ENCODE measurements around the gene C16orf46.

C16orf46 gene

DNA sequence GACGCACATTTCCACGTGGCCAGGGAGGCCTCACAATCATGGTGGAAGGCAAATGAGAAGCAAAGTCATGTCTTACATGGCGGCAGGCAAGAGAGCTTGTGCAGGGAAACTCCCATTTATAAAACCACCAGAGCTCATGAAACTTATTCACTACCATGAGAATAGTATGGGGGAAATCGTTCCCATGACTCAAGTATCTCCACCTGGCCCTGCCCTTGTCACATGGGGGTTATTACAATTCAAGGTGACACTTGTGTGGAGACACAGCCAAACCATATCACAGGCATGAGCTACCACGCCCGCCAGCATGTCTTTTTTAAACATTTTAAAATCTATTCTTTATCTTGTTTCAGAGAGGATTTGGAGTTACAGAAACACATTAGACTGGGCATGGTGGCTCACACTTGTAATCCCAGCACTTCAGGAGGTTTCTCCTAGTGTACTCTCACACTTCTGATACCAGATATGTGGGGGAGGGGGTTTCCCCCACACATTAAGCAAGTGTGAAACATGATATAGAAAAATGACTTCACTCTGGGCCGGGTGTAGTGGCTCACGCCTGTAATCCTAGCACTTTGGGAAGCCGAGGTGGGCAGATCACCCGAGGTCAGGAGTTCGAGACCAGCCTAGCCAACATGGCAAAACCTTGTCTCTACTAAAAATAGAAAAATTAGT, 47.0 kb downstream of the C16orf46 start:
- Histone ChIP-seq H3K9me3 (ENCODE audit: insufficient read depth, low read length) (no peaks in the 10 kb centered on the region), H3K4me2 (ENCODE audit: low read depth, low read length, poor library complexity, severe bottlenecking) (no peak overlapping the region), H3K4me3 (ENCODE audit: insufficient read depth, low read length, poor library complexity, severe bottlenecking) (no peak overlapping the region), H2AFZ (ENCODE audit: low read depth, low read length, severe bottlenecking) (no peak overlapping the region), H3K27ac (ENCODE audit: low read depth, low read length) (no peak overlapping the region), H3K36me3 (ENCODE audit: low read length) (peaks cover 25% of the 10 kb centered on the region), H3K27me3 (ENCODE audit: low read length) (no peaks in the 10 kb centered on the region), H3K79me2 (ENCODE audit: insufficient read depth, low read length) (no peaks in the 10 kb centered on the region), H3F3A (ENCODE audit: insufficient read depth) (0 out of 2 replicates have a peak, but pooled peaks cover 4% of the 10 kb centered on the region), H3K9me2 (replicated peaks; ENCODE audit: insufficient read depth, low read length) (no peaks in the 10 kb centered on the region), H4K20me1 (ENCODE audit: low read depth, low read length) (no peaks in the 10 kb centered on the region), H3K9ac (ENCODE audit: low read length) (no peak overlapping the region)
- TF ChIP-seq, protein P1, sequence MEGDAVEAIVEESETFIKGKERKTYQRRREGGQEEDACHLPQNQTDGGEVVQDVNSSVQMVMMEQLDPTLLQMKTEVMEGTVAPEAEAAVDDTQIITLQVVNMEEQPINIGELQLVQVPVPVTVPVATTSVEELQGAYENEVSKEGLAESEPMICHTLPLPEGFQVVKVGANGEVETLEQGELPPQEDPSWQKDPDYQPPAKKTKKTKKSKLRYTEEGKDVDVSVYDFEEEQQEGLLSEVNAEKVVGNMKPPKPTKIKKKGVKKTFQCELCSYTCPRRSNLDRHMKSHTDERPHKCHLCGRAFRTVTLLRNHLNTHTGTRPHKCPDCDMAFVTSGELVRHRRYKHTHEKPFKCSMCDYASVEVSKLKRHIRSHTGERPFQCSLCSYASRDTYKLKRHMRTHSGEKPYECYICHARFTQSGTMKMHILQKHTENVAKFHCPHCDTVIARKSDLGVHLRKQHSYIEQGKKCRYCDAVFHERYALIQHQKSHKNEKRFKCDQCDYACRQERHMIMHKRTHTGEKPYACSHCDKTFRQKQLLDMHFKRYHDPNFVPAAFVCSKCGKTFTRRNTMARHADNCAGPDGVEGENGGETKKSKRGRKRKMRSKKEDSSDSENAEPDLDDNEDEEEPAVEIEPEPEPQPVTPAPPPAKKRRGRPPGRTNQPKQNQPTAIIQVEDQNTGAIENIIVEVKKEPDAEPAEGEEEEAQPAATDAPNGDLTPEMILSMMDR (IDR thresholded peaks at IDR 0.05; ENCODE audit: insufficient read depth, low read length, poor library complexity, severe bottlenecking), result no peak
- TF ChIP-seq EZH2phosphoT487 (conservative IDR thresholded peaks at IDR 0.05; ENCODE audit: low read length), result no peak

GRCh38 chr16:81026429-81026828, 50.6 kb downstream of the C16orf46 start:
- H3K36me3 ChIP-seq (ENCODE audit: low read length), result peaks cover 49% of the 10 kb centered on the region
- H3K9ac ChIP-seq (ENCODE audit: low read length), result no peak overlapping the region
- H3K9me2 ChIP-seq (replicated peaks; ENCODE audit: insufficient read depth, low read length), result no peaks in the 10 kb centered on the region
- H3K27ac ChIP-seq (ENCODE audit: low read depth, low read length), result no peak overlapping the region
- no peaks in the 10 kb centered on the region for H3F3A ChIP-seq (ENCODE audit: insufficient read depth)
- H3K9me3 ChIP-seq (ENCODE audit: insufficient read depth, low read length), result no peaks in the 10 kb centered on the region
- no peak for TF ChIP-seq EZH2phosphoT487 (conservative IDR thresholded peaks at IDR 0.05; ENCODE audit: low read length)
- TF ChIP-seq, protein P1 (IDR thresholded peaks at IDR 0.05; ENCODE audit: insufficient read depth, low read length, poor library complexity, severe bottlenecking), result no peak
- no peak overlapping the region for H3K4me2 ChIP-seq (ENCODE audit: low read depth, low read length, poor library complexity, severe bottlenecking)
- no peak overlapping the region for H2AFZ ChIP-seq (ENCODE audit: low read depth, low read length, severe bottlenecking)
- no peaks in the 10 kb centered on the region for H3K27me3 ChIP-seq (ENCODE audit: low read length)
- no peak overlapping the region for H3K4me3 ChIP-seq (ENCODE audit: insufficient read depth, low read length, poor library complexity, severe bottlenecking)
- no peaks in the 10 kb centered on the region for H4K20me1 ChIP-seq (ENCODE audit: low read depth, low read length)
- H3K79me2 ChIP-seq (ENCODE audit: insufficient read depth, low read length), result no peaks in the 10 kb centered on the region

GRCh38 chr16:81018496-81018895, 58.5 kb downstream of the C16orf46 start:
- TF ChIP-seq, protein P1 (IDR thresholded peaks at IDR 0.05; ENCODE audit: insufficient read depth, low read length, poor library complexity, severe bottlenecking), result no peak
- no peak for TF ChIP-seq EZH2phosphoT487 (conservative IDR thresholded peaks at IDR 0.05; ENCODE audit: low read length)
- Histone ChIP-seq H3K4me2 (ENCODE audit: low read depth, low read length, poor library complexity, severe bottlenecking) (no peak overlapping the region), H3K9me3 (ENCODE audit: insufficient read depth, low read length) (no peaks in the 10 kb centered on the region), H3K9me2 (replicated peaks; ENCODE audit: insufficient read depth, low read length) (no peaks in the 10 kb centered on the region), H3K79me2 (ENCODE audit: insufficient read depth, low read length) (no peaks in the 10 kb centered on the region), H3K27ac (ENCODE audit: low read depth, low read length) (no peak overlapping the region), H3K9ac (ENCODE audit: low read length) (no peak overlapping the region), H4K20me1 (ENCODE audit: low read depth, low read length) (no peaks in the 10 kb centered on the region), H2AFZ (ENCODE audit: low read depth, low read length, severe bottlenecking) (no peak overlapping the region), H3K27me3 (ENCODE audit: low read length) (no peaks in the 10 kb centered on the region), H3F3A (ENCODE audit: insufficient read depth) (no peaks in the 10 kb centered on the region), H3K4me3 (ENCODE audit: insufficient read depth, low read length, poor library complexity, severe bottlenecking) (no peak overlapping the region), H3K36me3 (ENCODE audit: low read length) (peaks cover 58% of the 10 kb centered on the region)
